ENCODE results near the gene FASN.

FASN gene

GRCh38 chr17:82060614-82061013, 37.4 kb downstream of the FASN start:
- TF ChIP-seq CTCF (IDR thresholded peaks at IDR 0.05; ENCODE audit: low read depth, low read length): no peak
- H3K36me3 ChIP-seq: peaks cover 86% of the 10 kb centered on the region

GRCh38 chr17:82060001-82060380, 38.0 kb downstream of the FASN start:
- Histone ChIP-seq H3K4me3 (ENCODE audit: low read depth, low read length) (no peak overlapping the region), H3K27me3 (no peaks in the 10 kb centered on the region), H3K9me3 (no peaks in the 10 kb centered on the region), H3K4me1 (no peaks in the 10 kb centered on the region), H3K36me3 (peaks cover 90% of the 10 kb centered on the region)
- TF ChIP-seq CTCF (IDR thresholded peaks at IDR 0.05; ENCODE audit: low read depth, low read length): no peak
- no peak for DNase-seq

More at GRCh38 chr17:82060614-82061013, 37.4 kb downstream of the FASN start:
- Histone ChIP-seq H3K9me3 (no peaks in the 10 kb centered on the region), H3K27me3 (no peaks in the 10 kb centered on the region), H3K4me3 (ENCODE audit: low read depth, low read length) (no peak overlapping the region), H3K4me1 (no peaks in the 10 kb centered on the region)
- DNase-seq: no peak

- Histone ChIP-seq H3K4me1 (no peaks in the 10 kb centered on the region), H3K4me3 (ENCODE audit: low read depth, low read length) (no peak overlapping the region), H3K27me3 (no peaks in the 10 kb centered on the region), H3K36me3 (peaks cover 94% of the 10 kb centered on the region), H3K9me3 (no peaks in the 10 kb centered on the region)
- TF ChIP-seq CTCF (IDR thresholded peaks at IDR 0.05; ENCODE audit: low read depth, low read length): no peak
- DNase-seq: no peak
These were observed 38.6 kb downstream of the FASN start for GRCh38 chr17:82059272-82060000.

GRCh38 chr17:82058855-82059249, 39.2 kb downstream of the FASN start:
- Histone ChIP-seq H3K36me3 (peaks cover 94% of the 10 kb centered on the region), H3K27me3 (no peaks in the 10 kb centered on the region), H3K9me3 (no peaks in the 10 kb centered on the region), H3K4me3 (ENCODE audit: low read depth, low read length) (no peak overlapping the region), H3K4me1 (no peaks in the 10 kb centered on the region)
- DNase-seq: no peak
- no peak for TF ChIP-seq CTCF (IDR thresholded peaks at IDR 0.05; ENCODE audit: low read depth, low read length)

- TF ChIP-seq CTCF (IDR thresholded peaks at IDR 0.05; ENCODE audit: low read depth, low read length): no peak
- Histone ChIP-seq H3K36me3 (peaks cover 94% of the 10 kb centered on the region), H3K4me1 (no peaks in the 10 kb centered on the region), H3K27me3 (no peaks in the 10 kb centered on the region), H3K9me3 (no peaks in the 10 kb centered on the region), H3K4me3 (ENCODE audit: low read depth, low read length) (no peak overlapping the region)
- DNase-seq: no peak
These were observed 39.7 kb downstream of the FASN start for GRCh38 chr17:82058230-82058854.
